A673 (cell line): ENCODE results near the gene TST. TPM values are rescaled to one million over a fixed set of nuclear protein-coding genes. Genes with fewer than 3 reads are reported as not detected.

ENCODE experiments used
- BruUV-seq: library from RNA; stranded (reverse); fragments of 400-500 nt; replicated peaks from 2 replicates; lab custom pipeline; 2021; lab: Mats Ljungman, UMichigan
- CTCF ChIA-PET: fragments of 300-600 bp; sonication (Branson Sonifier 250); formaldehyde crosslinking; loops from one replicate; lab custom pipeline; 2022; ENCODE audit warnings: antibody characterized with exemption; lab: Charles Lee
- POLR2A ChIA-PET: fragments of 300-600 bp; sonication (Branson Sonifier 250); formaldehyde crosslinking; loops from one replicate; lab custom pipeline; 2022; ENCODE audit warnings: antibody characterized with exemption; ENCODE audit not compliant: low non-redundant PET; lab: Charles Lee
- DNase-seq: peaks from one replicate; pipeline ENCODE4 v3.0.0-alpha.2; 2015; ENCODE audit warnings: low spot score
- H3K27ac ChIP-seq: fragments of 200-600 bp; sonication (generic); 2 replicates; pipeline ENCODE4 v1.5.1; 2016; ENCODE audit warnings: mixed run types, low read depth, mild to moderate bottlenecking, mixed read lengths, antibody characterized with exemption, low read length; ENCODE audit not compliant: poor library complexity, severe bottlenecking
- H3K27me3 ChIP-seq: fragments of 200-600 bp; sonication (generic); replicated peaks from 2 replicates; pipeline ENCODE4 v1.6.1; 2017; ENCODE audit warnings: mixed run types, low read depth, mild to moderate bottlenecking, mixed read lengths, antibody characterized with exemption, low read length; ENCODE audit not compliant: insufficient read depth, poor library complexity
- H3K36me3 ChIP-seq: fragments of 200-600 bp; sonication (generic); 2 replicates; pipeline ENCODE4 v1.6.1; 2016; ENCODE audit warnings: mixed run types, mild to moderate bottlenecking, mixed read lengths, antibody characterized with exemption, low read length; ENCODE audit not compliant: insufficient read depth, poor library complexity, severe bottlenecking
- H3K4me1 ChIP-seq: fragments of 200-600 bp; sonication (generic); 2 replicates; pipeline ENCODE4 v1.6.1; 2017; ENCODE audit warnings: mixed run types, mild to moderate bottlenecking, mixed read lengths, antibody characterized with exemption, low read length; ENCODE audit not compliant: insufficient read depth, poor library complexity, severe bottlenecking
- H3K4me3 ChIP-seq: fragments of 200-600 bp; sonication (generic); 2 replicates; pipeline ENCODE4 v1.5.1; 2016; ENCODE audit warnings: low read depth, mixed run types, mild to moderate bottlenecking, mixed read lengths, low read length; ENCODE audit not compliant: poor library complexity, severe bottlenecking
- H3K9me3 ChIP-seq: fragments of 200-600 bp; sonication (generic); 2 replicates; pipeline ENCODE4 v1.6.1; 2016; ENCODE audit warnings: mixed run types, low read depth, mild to moderate bottlenecking, mixed read lengths, antibody characterized with exemption, low read length; ENCODE audit not compliant: poor library complexity, severe bottlenecking
- CTCF ChIP-seq: fragments of 300-800, 200-600 bp; sonication (generic); conservative IDR thresholded peaks from 2 replicates; pipeline ENCODE4 v1.5.1; 2017; ENCODE audit warnings: low read depth, mild to moderate bottlenecking, antibody characterized with exemption, low read length, moderate library complexity, mixed read lengths
- EZH2 ChIP-seq: fragments of 200-600 bp; sonication (generic); IDR thresholded peaks from 2 replicates; pipeline ENCODE4 v1.6.1; 2017; ENCODE audit warnings: borderline replicate concordance, low read depth, mild to moderate bottlenecking, mixed read lengths, antibody characterized with exemption, low read length; ENCODE audit not compliant: poor library complexity, severe bottlenecking
- intact Hi-C: fragments of 100-400 bp; cut with micrococcal nuclease; formaldehyde crosslinking; loops from one replicate; pipeline ENCODE4 v1.10.0; 2022; ENCODE audit not compliant: unreplicated experiment
- total RNA-seq: library from RNA; stranded (reverse); gene quantifications from 2 replicates; pipeline ENCODE4 v1.2.3, GENCODE V29; 2021

TST gene
- total RNA-seq, 1 experiment from 2014 or later: 31.3 TPM

- TF ChIP-seq CTCF: no peak
- no peak for TF ChIP-seq EZH2
- no peaks in the 10 kb centered on the region for H3K36me3 ChIP-seq
- no peaks in the 10 kb centered on the region for H3K9me3 ChIP-seq
- no peaks in the 10 kb centered on the region for H3K4me1 ChIP-seq
- peaks cover 12% of the 10 kb centered on the region for H3K27me3 ChIP-seq
- no peak overlapping the region for H3K4me3 ChIP-seq
- H3K27ac ChIP-seq: no peak overlapping the region
- intact Hi-C loops: no loop called here
- no TSS peak for BruUV-seq
- no peak for DNase-seq
- CTCF ChIA-PET: no interaction called here
- POLR2A ChIA-PET: no interaction called here
Measured at GRCh38 chr22:37010174-37010573, 9.1 kb downstream of the TST start.

GRCh38 chr22:37009490-37009889 lies 9.8 kb downstream of the TST start:
- CTCF ChIA-PET: no interaction called here
- no peak for TF ChIP-seq CTCF
- no peak for TF ChIP-seq EZH2

GRCh38 chr22:37008365-37008764 lies 10.9 kb downstream of the TST start:
- Histone ChIP-seq H3K36me3 (no peaks in the 10 kb centered on the region), H3K9me3 (no peaks in the 10 kb centered on the region), H3K4me3 (no peak overlapping the region), H3K27me3 (peaks cover 12% of the 10 kb centered on the region), H3K4me1 (no peaks in the 10 kb centered on the region), H3K27ac (no peak overlapping the region)
- TF ChIP-seq CTCF (no peak), EZH2 (no peak)
- intact Hi-C loops: no loop called here
- DNase-seq: no peak
- ChIA-PET CTCF (no interaction called here), POLR2A (no interaction called here)
- BruUV-seq: no TSS peak

More at GRCh38 chr22:37009490-37009889, 9.8 kb downstream of the TST start:
- Histone ChIP-seq H3K4me1 (no peaks in the 10 kb centered on the region), H3K27ac (no peak overlapping the region), H3K4me3 (no peak overlapping the region), H3K36me3 (no peaks in the 10 kb centered on the region), H3K27me3 (peaks cover 12% of the 10 kb centered on the region), H3K9me3 (no peaks in the 10 kb centered on the region)
- no TSS peak for BruUV-seq
- no peak for DNase-seq
- intact Hi-C loops: no loop called here
- POLR2A ChIA-PET: no interaction called here
